ENCODE measurements around the gene TPD52L1.

GRCh38 chr6:125267806-125268523, 114.4 kb downstream of the TPD52L1 start:
- no peak for TF ChIP-seq USF2 (IDR thresholded peaks at IDR 0.05; ENCODE audit: low read depth, low read length)
- TF ChIP-seq CTCF (conservative IDR thresholded peaks at IDR 0.05; ENCODE audit: low read depth, low read length), result no peak
- no peak for TF ChIP-seq CHD1 (IDR thresholded peaks at IDR 0.05; ENCODE audit: low read depth, low read length)
- TF ChIP-seq MXI1 (IDR thresholded peaks at IDR 0.05; ENCODE audit: borderline replicate concordance, low read depth, low read length), result no peak
- no peak for TF ChIP-seq MAFK (IDR thresholded peaks at IDR 0.05; ENCODE audit: low read depth, low read length)
- no peak for TF ChIP-seq SMC3 (IDR thresholded peaks at IDR 0.05; ENCODE audit: low read depth, low read length)
- no peak for TF ChIP-seq POLR2A (IDR thresholded peaks at IDR 0.05; ENCODE audit: low read depth, low read length)
- TF ChIP-seq RCOR1 (IDR thresholded peaks at IDR 0.05; ENCODE audit: insufficient replicate concordance, low read length), result no peak
- TF ChIP-seq RAD21 (IDR thresholded peaks at IDR 0.05; ENCODE audit: low read length), result no peak
- no peak for TF ChIP-seq RFX5 (IDR thresholded peaks at IDR 0.05; ENCODE audit: low read depth, low read length)
- TF ChIP-seq FOS (IDR thresholded peaks at IDR 0.05; ENCODE audit: low read depth, low read length), result no peak
- TF ChIP-seq ELK1 (IDR thresholded peaks at IDR 0.05; ENCODE audit: borderline replicate concordance, low read depth, low read length), result no peak
- no peak for TF ChIP-seq NFE2L2 (IDR thresholded peaks at IDR 0.05; ENCODE audit: low read depth, low read length)

All from IMR-90 (cell line).